HG02610 (cell line): ENCODE results near the gene KTN1.

Experiments used
- ATAC-seq: cut with Tn5 transposase; IDR thresholded peaks from one replicate; pipeline ENCODE4 v1.9.1; 2021; ENCODE audit warnings: mild to moderate bottlenecking, moderate library complexity; ENCODE audit not compliant: unreplicated experiment

KTN1 gene

GRCh38 chr14:55579724-55580469 lies at the start of gene KTN1:
Gene KTN1, plus strand, starts transcription at chr14:55580207. Its CDS starts 31,842 bp downstream, at chr14:55612049.
- peak; percentile 85 for ATAC-seq

GRCh38 chr14:55530464-55530863 lies 49.5 kb upstream of the KTN1 start:
- no peak for ATAC-seq

GRCh38 chr14:55532645-55533344 lies 47.2 kb upstream of the KTN1 start:
- ATAC-seq = no peak

GRCh38 chr14:55533960-55534359 lies 46.0 kb upstream of the KTN1 start:
- ATAC-seq = no peak

GRCh38 chr14:55535516-55536203 lies 44.3 kb upstream of the KTN1 start:
- no peak for ATAC-seq

- ATAC-seq = no peak
Observed at GRCh38 chr14:55536204-55536708, 43.8 kb upstream of the KTN1 start.

GRCh38 chr14:55537782-55538181 lies 42.2 kb upstream of the KTN1 start:
- ATAC-seq = no peak

GRCh38 chr14:55539975-55540374 lies 40.0 kb upstream of the KTN1 start:
- ATAC-seq = no peak

GRCh38 chr14:55540847-55541773 lies 38.9 kb upstream of the KTN1 start:
- ATAC-seq = no peak

- no peak for ATAC-seq
Observed at GRCh38 chr14:55545779-55546178, 34.2 kb upstream of the KTN1 start.

- no peak for ATAC-seq
Observed at GRCh38 chr14:55546212-55546874, 33.7 kb upstream of the KTN1 start.

- peak; percentile 45 for ATAC-seq
Observed at GRCh38 chr14:55547650-55548315, 32.2 kb upstream of the KTN1 start.

- no peak for ATAC-seq
Observed at GRCh38 chr14:55553791-55554190, 26.2 kb upstream of the KTN1 start.

- ATAC-seq = no peak
Observed at GRCh38 chr14:55556929-55557623, 22.9 kb upstream of the KTN1 start.

GRCh38 chr14:55562135-55562534 lies 17.9 kb upstream of the KTN1 start:
- ATAC-seq = no peak

GRCh38 chr14:55568618-55569017 lies 11.4 kb upstream of the KTN1 start:
- no peak for ATAC-seq

GRCh38 chr14:55571125-55571889 lies 8.7 kb upstream of the KTN1 start:
- peak; percentile 76 for ATAC-seq

- ATAC-seq = no peak
Observed at GRCh38 chr14:55572578-55572977, 7.4 kb upstream of the KTN1 start.
